ENCODE results near the gene NDUFV1. TPM values are rescaled to one million over a fixed set of nuclear protein-coding genes. Genes with fewer than 3 reads are reported as not detected.
A peak's percentile ranks its signal among the peaks of the same experiment; 100 is the strongest.

NDUFV1 gene
- polyA plus RNA-seq, 3 donors, result 71.6 to 174 (median 72.1) TPM

GRCh38 chr11:67585911-67586310 lies 20.8 kb upstream of the NDUFV1 start:
- H3K9me3 Mint-ChIP-seq, result peaks cover 0 to 13% (median 3%) of the 10 kb centered on the region in 7 donors
- H3K36me3 Mint-ChIP-seq, result peaks cover 42 to 45% of the 10 kb centered on the region in 2 donors
- no peak overlapping the region for H2AFZ ChIP-seq (ENCODE audit: insufficient read depth, low read depth, low read length, poor library complexity, severe bottlenecking)
- TF ChIP-seq, protein P1, sequence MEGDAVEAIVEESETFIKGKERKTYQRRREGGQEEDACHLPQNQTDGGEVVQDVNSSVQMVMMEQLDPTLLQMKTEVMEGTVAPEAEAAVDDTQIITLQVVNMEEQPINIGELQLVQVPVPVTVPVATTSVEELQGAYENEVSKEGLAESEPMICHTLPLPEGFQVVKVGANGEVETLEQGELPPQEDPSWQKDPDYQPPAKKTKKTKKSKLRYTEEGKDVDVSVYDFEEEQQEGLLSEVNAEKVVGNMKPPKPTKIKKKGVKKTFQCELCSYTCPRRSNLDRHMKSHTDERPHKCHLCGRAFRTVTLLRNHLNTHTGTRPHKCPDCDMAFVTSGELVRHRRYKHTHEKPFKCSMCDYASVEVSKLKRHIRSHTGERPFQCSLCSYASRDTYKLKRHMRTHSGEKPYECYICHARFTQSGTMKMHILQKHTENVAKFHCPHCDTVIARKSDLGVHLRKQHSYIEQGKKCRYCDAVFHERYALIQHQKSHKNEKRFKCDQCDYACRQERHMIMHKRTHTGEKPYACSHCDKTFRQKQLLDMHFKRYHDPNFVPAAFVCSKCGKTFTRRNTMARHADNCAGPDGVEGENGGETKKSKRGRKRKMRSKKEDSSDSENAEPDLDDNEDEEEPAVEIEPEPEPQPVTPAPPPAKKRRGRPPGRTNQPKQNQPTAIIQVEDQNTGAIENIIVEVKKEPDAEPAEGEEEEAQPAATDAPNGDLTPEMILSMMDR (IDR thresholded peaks at IDR 0.05), result no peak
- H3K27me3 ChIP-seq (ENCODE audit: control insufficient read depth in 2 of 2, insufficient read depth in 2 of 2, low read length in 2 of 2), result no peaks in the 10 kb centered on the region
- H3K4me2 ChIP-seq (replicated peaks; ENCODE audit: extremely low read depth, low read length, poor library complexity, severe bottlenecking), result peak overlapping the region; percentile 83
- peaks cover 23% of the 10 kb centered on the region for H3K79me2 ChIP-seq (ENCODE audit: insufficient read depth, low read length)
- no peak overlapping the region for H3K9ac ChIP-seq (ENCODE audit: insufficient read depth, low read length, poor library complexity, severe bottlenecking)
- peaks cover 0 to 4% (median 2%) of the 10 kb centered on the region in 3 donors for H3K27me3 Mint-ChIP-seq (ENCODE audit: low read depth in 3 of 3)
- peaks cover 28% of the 10 kb centered on the region for H4K20me1 ChIP-seq (ENCODE audit: insufficient read depth, low read length)
- H3K4me1 ChIP-seq (ENCODE audit: control insufficient read depth in 1 of 2, insufficient read depth in 2 of 2, low read length in 2 of 2), result peaks cover 63 to 71% of the 10 kb centered on the region in 2 donors
- H3K9me3 ChIP-seq (replicated peaks in 1 of 2; ENCODE audit: control insufficient read depth in 1 of 2, insufficient read depth in 1 of 2, low read length in 2 of 2), result peaks cover 0 to 2% of the 10 kb centered on the region in 2 donors
- H3K36me3 ChIP-seq (replicated peaks in 1 of 2; ENCODE audit: control insufficient read depth in 1 of 2, insufficient read depth in 2 of 2, low read length in 2 of 2), result peaks cover 18 to 30% of the 10 kb centered on the region in 2 donors
- peak overlapping the region in 1 of 3 experiments; percentile 82 for H3K4me3 ChIP-seq (replicated peaks in 1 of 3; ENCODE audit: low read depth in 2 of 3, low read length in 3 of 3)
- peak overlapping the region; percentile 78 to 89 for H3K27ac ChIP-seq (ENCODE audit: low read depth in 1 of 2, low read length in 2 of 2)
- intact Hi-C loops (cut with micrococcal nuclease), result no loop called here
- peak overlapping the region in 1 of 2 donors; percentile 53 for H3K4me3 Mint-ChIP-seq
- no peak for DNase-seq
- H3K27ac Mint-ChIP-seq, result peak overlapping the region; percentile 60 to 96 (median 87)
- peaks cover 65% of the 10 kb centered on the region for H3K4me1 Mint-ChIP-seq
- WGBS (ENCODE audit: insufficient coverage), result 98% methylated on average over 4 of the region's 4 CpGs

- Histone ChIP-seq H3K4me2 (replicated peaks; ENCODE audit: extremely low read depth, low read length, poor library complexity, severe bottlenecking) (peak overlapping the region; percentile 19), H3K36me3 (replicated peaks in 1 of 2; ENCODE audit: control insufficient read depth in 1 of 2, insufficient read depth in 2 of 2, low read length in 2 of 2) (peaks cover 18 to 30% of the 10 kb centered on the region in 2 donors), H3K4me1 (ENCODE audit: control insufficient read depth in 1 of 2, insufficient read depth in 2 of 2, low read length in 2 of 2) (peaks cover 68 to 76% of the 10 kb centered on the region in 2 donors), H3K9ac (ENCODE audit: insufficient read depth, low read length, poor library complexity, severe bottlenecking) (no peak overlapping the region), H3K79me2 (ENCODE audit: insufficient read depth, low read length) (peaks cover 23% of the 10 kb centered on the region), H3K27ac (ENCODE audit: low read depth in 1 of 2, low read length in 2 of 2) (peak overlapping the region; percentile 78 to 89), H2AFZ (ENCODE audit: insufficient read depth, low read depth, low read length, poor library complexity, severe bottlenecking) (no peak overlapping the region), H3K27me3 (ENCODE audit: control insufficient read depth in 2 of 2, insufficient read depth in 2 of 2, low read length in 2 of 2) (no peaks in the 10 kb centered on the region), H3K9me3 (replicated peaks in 1 of 2; ENCODE audit: control insufficient read depth in 1 of 2, insufficient read depth in 1 of 2, low read length in 2 of 2) (peaks cover 0 to 2% of the 10 kb centered on the region in 2 donors), H4K20me1 (ENCODE audit: insufficient read depth, low read length) (peaks cover 28% of the 10 kb centered on the region), H3K4me3 (replicated peaks in 1 of 3; ENCODE audit: low read depth in 2 of 3, low read length in 3 of 3) (peak overlapping the region in 1 of 3 experiments; percentile 82)
- WGBS (ENCODE audit: insufficient coverage), result 93% methylated on average over 2 of the region's 5 CpGs
- H3K36me3 Mint-ChIP-seq, result peaks cover 42 to 45% of the 10 kb centered on the region in 2 donors
- peaks cover 0 to 4% (median 2%) of the 10 kb centered on the region in 3 donors for H3K27me3 Mint-ChIP-seq (ENCODE audit: low read depth in 3 of 3)
- peaks cover 64% of the 10 kb centered on the region for H3K4me1 Mint-ChIP-seq
- peak overlapping the region; percentile 27 to 53 for H3K4me3 Mint-ChIP-seq
- intact Hi-C loops (cut with micrococcal nuclease), result no loop called here
- H3K9me3 Mint-ChIP-seq, result peaks cover 0 to 13% (median 3%) of the 10 kb centered on the region in 7 donors
- peak in 1 of 3 donors; percentile 7 for DNase-seq
- peak overlapping the region; percentile 87 to 97 (median 93) for H3K27ac Mint-ChIP-seq
- TF ChIP-seq, protein P1 (IDR thresholded peaks at IDR 0.05), result no peak
These were observed 20.0 kb upstream of the NDUFV1 start for GRCh38 chr11:67586568-67587250.
